ENCODE results near the gene STXBP3. TPM values are rescaled to one million over a fixed set of nuclear protein-coding genes. Genes with fewer than 3 reads are reported as not detected.
"Not testable (repeated sequence)": the region's sequence is repeated elsewhere in the genome, so short reads cannot be mapped to it uniquely, and the experiment has no call there.

Gene STXBP3, protein sequence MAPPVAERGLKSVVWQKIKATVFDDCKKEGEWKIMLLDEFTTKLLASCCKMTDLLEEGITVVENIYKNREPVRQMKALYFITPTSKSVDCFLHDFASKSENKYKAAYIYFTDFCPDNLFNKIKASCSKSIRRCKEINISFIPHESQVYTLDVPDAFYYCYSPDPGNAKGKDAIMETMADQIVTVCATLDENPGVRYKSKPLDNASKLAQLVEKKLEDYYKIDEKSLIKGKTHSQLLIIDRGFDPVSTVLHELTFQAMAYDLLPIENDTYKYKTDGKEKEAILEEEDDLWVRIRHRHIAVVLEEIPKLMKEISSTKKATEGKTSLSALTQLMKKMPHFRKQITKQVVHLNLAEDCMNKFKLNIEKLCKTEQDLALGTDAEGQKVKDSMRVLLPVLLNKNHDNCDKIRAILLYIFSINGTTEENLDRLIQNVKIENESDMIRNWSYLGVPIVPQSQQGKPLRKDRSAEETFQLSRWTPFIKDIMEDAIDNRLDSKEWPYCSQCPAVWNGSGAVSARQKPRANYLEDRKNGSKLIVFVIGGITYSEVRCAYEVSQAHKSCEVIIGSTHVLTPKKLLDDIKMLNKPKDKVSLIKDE
- total RNA-seq (10 to 100 TPM; 25.5 to 32.4 (median 29.3) TPM), polyA plus RNA-seq (27.2 TPM)
- long read RNA-seq, donor 1, transcript STXBP3-201 (19 exons, 2,478 nt): major isoform, 76 of 92 reads
- long read RNA-seq, donor 1, partial matches to known transcripts: 5 of 92 reads
- long read RNA-seq, donor 1, other reads (novel, unspliced or antisense): 11 of 92 reads
- long read RNA-seq, donor 2, transcript STXBP3-201 (19 exons, 2,478 nt): major isoform, 28 of 30 reads
- long read RNA-seq, donor 2, partial matches to known transcripts: 0 of 30 reads
- long read RNA-seq, donor 2, other reads (novel, unspliced or antisense): 2 of 30 reads
- long read RNA-seq, donor 3, transcript STXBP3-201 (19 exons, 2,478 nt): major isoform, 165 of 198 reads
- long read RNA-seq, donor 3, partial matches to known transcripts: 11 of 198 reads
- long read RNA-seq, donor 3, other reads (novel, unspliced or antisense): 22 of 198 reads
- long read RNA-seq, donor 4, transcript STXBP3-201 (19 exons, 2,478 nt): major isoform, 22 of 27 reads
- long read RNA-seq, donor 4, partial matches to known transcripts: 3 of 27 reads
- long read RNA-seq, donor 4, other reads (novel, unspliced or antisense): 2 of 27 reads

DNA sequence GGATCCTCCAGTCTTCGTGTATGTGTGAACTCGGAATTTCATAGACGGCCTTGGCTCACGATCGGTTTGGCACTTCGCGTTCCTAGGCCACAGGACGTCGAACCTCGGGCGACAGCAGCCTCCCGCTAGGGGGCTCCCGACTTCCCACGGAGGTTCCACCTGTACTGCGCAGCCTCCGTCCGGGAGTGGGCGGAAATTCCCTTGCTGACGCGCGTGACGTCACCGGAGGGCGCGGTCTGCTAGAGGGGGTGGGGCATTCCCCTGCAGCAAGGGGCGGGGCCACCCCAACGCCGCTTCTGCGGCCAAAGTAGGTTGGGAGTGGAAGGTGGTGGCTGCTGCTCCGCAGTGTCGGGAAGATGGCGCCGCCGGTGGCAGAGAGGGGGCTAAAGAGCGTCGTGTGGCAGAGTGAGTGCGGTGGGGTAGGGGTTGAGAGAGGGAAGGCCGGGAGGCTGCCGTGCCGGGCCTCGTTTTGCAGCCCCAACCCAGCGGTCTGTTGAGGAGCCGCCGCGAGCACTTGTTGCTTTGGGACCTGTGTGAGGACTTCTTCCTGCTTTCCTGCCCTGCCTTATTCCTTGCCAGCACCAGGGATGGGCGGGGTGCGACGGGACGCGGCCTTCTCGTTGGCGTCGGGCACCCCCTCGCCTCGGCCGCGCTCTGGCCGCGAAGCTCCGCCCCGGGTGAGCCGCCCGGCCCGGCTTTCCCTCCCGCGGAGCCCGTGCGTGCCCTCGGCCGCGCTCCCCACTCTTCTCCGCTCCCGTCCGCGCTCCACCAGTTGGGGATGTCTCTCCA is at the start of gene STXBP3:
Gene STXBP3 (plus strand): TSS at position 293 of the 789 bp plus-strand sequence. CDS start 64 bp downstream, at position 357.
- Histone ChIP-seq H3K9me3 (ENCODE audit: control insufficient read depth, low read length) (no peaks in the 10 kb centered on the region), H3K4me3 (ENCODE audit: low read length) (peak within 1 kb of the TSS; percentile 75), H3K4me1 (ENCODE audit: control insufficient read depth, insufficient read depth, low read length) (no peaks in the 10 kb centered on the region), H3K27me3 (ENCODE audit: control insufficient read depth, insufficient read depth) (no peaks in the 10 kb centered on the region), H3K27ac (ENCODE audit: low read length) (peak within 1 kb of the TSS; percentile 96)
- ATAC-seq (peak; percentile 96 to 97), DNase-seq (peak; percentile 99 to 100 (median 100))
- intact Hi-C loops (cut with DNase I): loop anchor here in 2 of 4 donors (10.0 kb wide), 1 partner anchor 52 kb away; the partner anchor contains the start of gene PRPF38B (in 2 of the 2)
- WGBS: under 1% methylated on average over 75 of the region's 75 CpGs

DNA sequence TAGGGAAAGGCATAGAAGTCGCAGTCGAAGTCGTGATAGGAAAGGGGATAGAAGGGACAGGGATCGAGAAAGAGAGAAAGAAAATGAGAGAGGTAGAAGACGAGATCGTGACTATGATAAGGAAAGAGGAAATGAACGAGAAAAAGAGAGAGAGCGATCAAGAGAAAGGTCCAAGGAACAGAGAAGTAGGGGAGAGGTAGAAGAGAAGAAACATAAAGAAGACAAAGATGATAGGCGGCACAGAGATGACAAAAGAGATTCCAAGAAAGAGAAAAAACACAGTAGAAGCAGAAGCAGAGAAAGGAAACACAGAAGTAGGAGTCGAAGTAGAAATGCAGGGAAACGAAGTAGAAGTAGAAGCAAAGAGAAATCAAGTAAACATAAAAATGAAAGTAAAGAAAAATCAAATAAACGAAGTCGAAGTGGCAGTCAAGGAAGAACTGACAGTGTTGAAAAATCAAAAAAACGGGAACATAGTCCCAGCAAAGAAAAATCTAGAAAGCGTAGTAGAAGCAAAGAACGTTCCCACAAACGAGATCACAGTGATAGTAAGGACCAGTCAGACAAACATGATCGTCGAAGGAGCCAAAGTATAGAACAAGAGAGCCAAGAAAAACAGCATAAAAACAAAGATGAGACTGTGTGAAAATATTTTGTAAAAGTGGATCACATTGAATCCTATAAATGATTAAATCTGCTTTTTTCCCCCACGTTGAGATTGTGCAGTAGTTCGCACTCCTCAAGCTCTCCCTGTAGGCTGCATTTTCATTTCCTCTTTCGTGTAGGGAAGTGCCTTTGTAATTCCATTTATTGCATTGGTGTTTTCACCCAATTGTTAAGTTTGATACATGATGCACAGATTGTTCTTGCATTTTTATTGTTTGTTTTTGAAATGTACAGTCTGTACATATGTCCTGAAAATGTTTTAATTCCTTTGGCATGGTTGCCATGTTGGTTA is 46.8 kb upstream of the STXBP3 start:
- Histone ChIP-seq H3K27me3 (ENCODE audit: control insufficient read depth, insufficient read depth) (no peaks in the 10 kb centered on the region), H3K9me3 (ENCODE audit: control insufficient read depth, low read length) (no peaks in the 10 kb centered on the region), H3K4me1 (ENCODE audit: control insufficient read depth, insufficient read depth, low read length) (no peaks in the 10 kb centered on the region), H3K27ac (ENCODE audit: low read length) (no peak overlapping the region), H3K4me3 (ENCODE audit: low read length) (no peak overlapping the region)
- intact Hi-C loops (cut with DNase I): loop anchor here in 2 of 4 donors (10.0 kb wide), 1 partner anchor 45 kb away; the partner anchor contains the start of gene STXBP3 (in 2 of the 2)
- no peak for DNase-seq
- WGBS: 76% methylated on average over 22 of the region's 22 CpGs
- ATAC-seq: no peak

DNA sequence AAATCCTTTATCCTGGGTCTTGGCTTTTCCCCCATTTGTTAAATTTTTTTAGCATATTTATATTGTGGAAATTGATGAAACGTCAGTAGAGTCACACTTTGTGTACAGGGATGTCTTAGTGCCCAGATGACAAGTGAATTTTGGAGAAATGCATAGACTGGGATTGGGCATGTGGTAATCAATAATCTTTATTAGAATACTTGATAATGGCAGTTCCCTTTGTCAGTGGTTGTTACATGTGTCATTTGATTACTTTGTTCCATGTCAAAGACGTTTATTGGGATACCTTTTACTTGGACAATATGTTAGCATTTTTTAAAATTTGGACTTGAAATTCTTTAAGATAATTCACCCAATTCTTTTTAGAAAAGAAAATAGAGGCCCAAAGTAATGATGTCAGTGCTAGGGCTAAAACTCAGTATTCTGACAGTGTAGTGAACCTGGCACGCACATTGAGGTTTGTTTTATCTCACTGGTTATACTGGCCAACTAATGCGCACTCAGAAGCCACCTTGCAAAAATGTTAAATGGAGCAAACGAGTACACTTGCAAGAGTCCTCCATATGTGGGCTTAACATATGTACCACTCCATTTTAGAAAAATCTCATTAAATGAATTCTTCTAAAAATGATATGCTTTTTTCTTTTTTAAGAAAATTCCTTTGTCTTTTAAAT is 45.2 kb upstream of the STXBP3 start:
- Histone ChIP-seq H3K4me1 (ENCODE audit: control insufficient read depth, insufficient read depth, low read length) (no peaks in the 10 kb centered on the region), H3K4me3 (ENCODE audit: low read length) (no peak overlapping the region), H3K27ac (ENCODE audit: low read length) (no peak overlapping the region), H3K27me3 (ENCODE audit: control insufficient read depth, insufficient read depth) (no peaks in the 10 kb centered on the region), H3K9me3 (ENCODE audit: control insufficient read depth, low read length) (no peaks in the 10 kb centered on the region)
- DNase-seq: no peak
- intact Hi-C loops (cut with DNase I): no loop called here
- 84% methylated on average over 5 of the region's 5 CpGs for WGBS
- no peak for ATAC-seq

DNA sequence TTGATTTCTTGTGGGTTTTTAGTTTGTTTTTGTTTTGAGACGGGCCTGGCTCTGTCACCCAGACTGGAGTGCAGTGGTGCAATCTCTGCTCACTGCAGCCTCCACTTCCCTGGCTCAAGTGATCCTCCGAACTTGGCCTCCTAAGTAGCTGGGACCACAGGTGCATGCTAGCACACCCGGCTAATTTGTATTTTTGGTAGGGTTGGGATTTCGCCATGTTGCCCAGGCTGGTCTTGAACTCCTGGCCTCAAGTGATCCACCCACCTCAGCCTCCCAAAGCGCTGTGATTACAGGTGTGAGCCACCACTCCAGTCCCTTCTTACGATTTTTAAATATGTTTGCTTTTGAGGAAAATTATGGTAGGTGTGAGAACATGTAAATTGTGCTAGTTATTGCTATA is 44.4 kb upstream of the STXBP3 start:
- H3K9me3 ChIP-seq (ENCODE audit: control insufficient read depth, low read length); ATAC-seq; H3K27me3 ChIP-seq (ENCODE audit: control insufficient read depth, insufficient read depth); H3K27ac ChIP-seq (ENCODE audit: low read length); H3K4me1 ChIP-seq (ENCODE audit: control insufficient read depth, insufficient read depth, low read length); DNase-seq; intact Hi-C loops (cut with DNase I); H3K4me3 ChIP-seq (ENCODE audit: low read length): not testable (repeated sequence)
- WGBS: 96% methylated on average over 6 of the region's 6 CpGs

DNA sequence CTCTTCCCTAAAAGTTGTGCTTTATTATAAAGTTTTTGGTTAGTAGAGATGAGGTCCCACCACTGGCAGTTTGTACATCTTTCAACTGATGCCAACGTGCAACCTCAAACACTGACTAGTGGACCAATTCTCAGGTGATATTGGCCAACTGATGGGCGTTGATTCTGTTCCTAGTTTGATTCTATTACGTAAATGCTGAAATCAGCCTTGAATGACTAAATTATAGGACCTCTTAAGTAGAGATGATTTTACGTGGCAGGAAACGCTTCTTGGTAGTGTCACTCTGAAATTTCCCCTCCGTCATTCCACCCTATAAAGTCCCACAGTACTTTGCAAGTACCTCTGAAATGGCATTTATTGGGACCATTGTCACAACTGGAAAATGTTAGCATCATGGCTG is 42.5 kb upstream of the STXBP3 start:
- no peaks in the 10 kb centered on the region for H3K4me1 ChIP-seq (ENCODE audit: control insufficient read depth, insufficient read depth, low read length)
- H3K9me3 ChIP-seq (ENCODE audit: control insufficient read depth, low read length): no peaks in the 10 kb centered on the region
- H3K4me3 ChIP-seq (ENCODE audit: low read length): no peak overlapping the region
- H3K27ac ChIP-seq (ENCODE audit: low read length): no peak overlapping the region
- WGBS: 68% methylated on average over 6 of the region's 6 CpGs
- intact Hi-C loops (cut with DNase I): no loop called here
- H3K27me3 ChIP-seq (ENCODE audit: control insufficient read depth, insufficient read depth): no peaks in the 10 kb centered on the region
- ATAC-seq (no peak), DNase-seq (no peak)

DNA sequence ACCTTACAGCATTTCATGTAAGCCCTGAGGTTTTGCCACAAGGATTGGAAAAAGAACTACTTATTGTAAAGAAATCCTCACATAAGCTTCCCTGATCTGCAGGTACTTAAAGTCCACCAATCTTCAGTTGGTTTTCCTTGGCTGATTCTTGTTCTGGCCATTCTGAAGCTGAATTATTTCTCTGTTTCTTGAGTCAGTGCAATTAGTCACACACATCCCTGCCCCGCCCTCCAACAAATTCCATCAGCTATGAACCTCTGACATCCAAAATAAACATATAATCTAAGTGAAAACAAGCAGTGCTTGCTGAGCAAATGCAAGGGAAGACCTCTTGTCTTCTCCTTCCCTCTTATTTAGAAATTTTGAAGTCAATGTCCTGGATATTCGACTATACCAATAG is 42.0 kb upstream of the STXBP3 start:
- WGBS: 55% methylated on average over 2 of the region's 2 CpGs
- peak in 2 of 3 donors; percentile 31 to 60 for DNase-seq

DNA sequence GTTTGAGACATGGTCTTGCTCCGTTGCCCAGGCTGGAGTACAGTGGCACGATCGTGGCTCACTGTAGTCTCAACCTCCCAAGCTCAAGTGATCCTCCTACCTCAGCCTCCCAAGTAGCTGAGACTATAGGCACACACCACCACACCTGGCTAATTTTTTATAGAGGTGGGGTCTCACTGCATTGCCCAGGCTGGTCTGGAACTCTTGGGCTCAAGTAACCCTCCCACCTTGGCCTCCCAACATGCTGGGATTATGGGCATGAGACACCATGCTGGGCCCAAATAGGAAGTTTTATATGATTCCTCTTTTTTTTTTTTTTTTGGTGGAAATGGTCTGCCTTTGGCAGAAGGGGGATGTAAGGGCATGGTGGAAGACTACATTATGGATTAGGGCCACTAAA is 39.8 kb upstream of the STXBP3 start:
- intact Hi-C loops (cut with DNase I): no loop called here
- DNase-seq (no peak), ATAC-seq (no peak)
- Histone ChIP-seq H3K4me1 (ENCODE audit: control insufficient read depth, insufficient read depth, low read length) (no peaks in the 10 kb centered on the region), H3K9me3 (ENCODE audit: control insufficient read depth, low read length) (no peaks in the 10 kb centered on the region), H3K27ac (ENCODE audit: low read length) (no peak overlapping the region), H3K27me3 (ENCODE audit: control insufficient read depth, insufficient read depth) (no peaks in the 10 kb centered on the region), H3K4me3 (ENCODE audit: low read length) (no peak overlapping the region)
- 95% methylated on average over 3 of the region's 3 CpGs for WGBS

More for the DNA sequence above, 42.0 kb upstream of the STXBP3 start:
- intact Hi-C loops (cut with DNase I): no loop called here
- Histone ChIP-seq H3K27me3 (ENCODE audit: control insufficient read depth, insufficient read depth) (no peaks in the 10 kb centered on the region), H3K4me3 (ENCODE audit: low read length) (no peak overlapping the region), H3K27ac (ENCODE audit: low read length) (no peak overlapping the region), H3K4me1 (ENCODE audit: control insufficient read depth, insufficient read depth, low read length) (no peaks in the 10 kb centered on the region), H3K9me3 (ENCODE audit: control insufficient read depth, low read length) (no peaks in the 10 kb centered on the region)
- ATAC-seq: peak; percentile 29 to 81

DNA sequence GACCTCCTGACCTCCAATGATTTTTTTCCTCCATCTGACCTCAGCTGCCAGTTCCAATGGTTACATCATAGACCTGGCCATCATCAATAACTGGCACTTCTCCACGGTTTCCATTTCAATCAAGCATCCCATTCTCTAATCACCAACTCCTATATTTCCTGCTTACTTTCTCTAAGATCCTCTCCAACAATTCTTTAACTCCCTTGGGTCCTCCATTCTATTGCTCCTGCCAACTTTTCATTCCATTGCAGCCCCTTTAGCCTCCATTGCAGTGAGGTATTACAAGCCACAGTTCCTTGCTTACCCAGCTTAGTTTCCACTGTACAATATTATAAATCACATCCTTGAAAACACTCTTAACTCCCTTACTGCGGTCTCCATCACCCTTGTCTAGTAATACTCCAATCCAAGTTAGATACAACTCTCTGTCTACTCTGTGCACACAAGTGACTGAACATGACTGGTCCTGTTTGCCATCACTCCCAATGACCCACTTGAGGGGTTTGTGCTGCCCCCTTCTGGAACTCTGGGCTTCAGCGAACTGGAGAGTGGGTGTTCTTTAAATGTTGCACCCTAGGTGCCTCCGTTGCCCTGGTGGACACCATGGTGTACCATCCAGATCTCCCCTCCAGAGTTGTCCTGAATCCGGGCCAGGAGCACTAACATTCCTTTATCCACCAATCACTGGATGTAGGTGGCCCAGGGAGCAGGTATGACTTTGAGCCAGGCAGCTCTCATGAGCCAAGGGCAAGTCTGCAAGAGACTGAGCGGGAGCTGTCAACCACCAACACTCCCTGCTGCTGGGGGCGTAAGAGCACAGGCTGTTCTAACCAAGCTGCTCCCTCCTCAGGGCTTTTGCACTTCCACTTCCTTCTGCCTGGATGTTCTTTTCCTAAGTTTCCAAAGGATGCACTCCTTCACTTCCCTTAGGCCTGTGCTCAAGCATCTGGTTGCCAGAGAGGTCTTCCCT is 37.5 kb upstream of the STXBP3 start:
- no peak for ATAC-seq

More for the DNA sequence above, 37.5 kb upstream of the STXBP3 start:
- Histone ChIP-seq H3K27ac (ENCODE audit: low read length) (no peak overlapping the region), H3K4me3 (ENCODE audit: low read length) (no peak overlapping the region), H3K9me3 (ENCODE audit: control insufficient read depth, low read length) (no peaks in the 10 kb centered on the region), H3K27me3 (ENCODE audit: control insufficient read depth, insufficient read depth) (no peaks in the 10 kb centered on the region), H3K4me1 (ENCODE audit: control insufficient read depth, insufficient read depth, low read length) (no peaks in the 10 kb centered on the region)
- DNase-seq: peak in 1 of 3 donors; percentile 65
- intact Hi-C loops (cut with DNase I): no loop called here
- WGBS: 66% methylated on average over 7 of the region's 7 CpGs

Measured in right cardiac atrium (tissue), 5 donors.